Measurements from ENCODE around the gene SMYD3.

SMYD3 gene

GRCh38 chr1:246416261-246416660, 90.8 kb downstream of the SMYD3 start:
- no peak for DNase-seq (ENCODE audit: low spot score)

DNA sequence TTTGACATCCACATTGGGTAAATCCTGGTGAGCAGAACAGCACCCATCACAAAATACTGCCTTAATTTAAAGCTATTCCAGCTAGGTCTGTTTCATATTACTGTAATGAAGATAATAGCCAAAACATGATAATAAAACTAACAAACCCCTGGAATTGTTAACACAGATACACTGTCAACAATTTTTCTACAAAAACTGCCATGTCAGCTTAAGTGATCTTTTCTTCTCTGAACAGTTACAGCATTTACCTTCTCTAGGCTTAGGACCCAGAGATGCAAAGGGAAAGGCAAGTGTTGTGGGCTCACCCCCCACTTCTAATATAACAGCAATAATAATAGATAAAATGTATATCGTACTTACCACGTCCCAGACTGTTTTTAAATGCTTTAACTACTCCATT, 92.1 kb downstream of the SMYD3 start:
- no peak for DNase-seq (ENCODE audit: low spot score)

- DNase-seq (ENCODE audit: low spot score) = no peak
These were observed 93.6 kb downstream of the SMYD3 start for GRCh38 chr1:246413430-246413829.

GRCh38 chr1:246404078-246404477, 103.0 kb downstream of the SMYD3 start:
- no peak for DNase-seq (ENCODE audit: low spot score)

DNA sequence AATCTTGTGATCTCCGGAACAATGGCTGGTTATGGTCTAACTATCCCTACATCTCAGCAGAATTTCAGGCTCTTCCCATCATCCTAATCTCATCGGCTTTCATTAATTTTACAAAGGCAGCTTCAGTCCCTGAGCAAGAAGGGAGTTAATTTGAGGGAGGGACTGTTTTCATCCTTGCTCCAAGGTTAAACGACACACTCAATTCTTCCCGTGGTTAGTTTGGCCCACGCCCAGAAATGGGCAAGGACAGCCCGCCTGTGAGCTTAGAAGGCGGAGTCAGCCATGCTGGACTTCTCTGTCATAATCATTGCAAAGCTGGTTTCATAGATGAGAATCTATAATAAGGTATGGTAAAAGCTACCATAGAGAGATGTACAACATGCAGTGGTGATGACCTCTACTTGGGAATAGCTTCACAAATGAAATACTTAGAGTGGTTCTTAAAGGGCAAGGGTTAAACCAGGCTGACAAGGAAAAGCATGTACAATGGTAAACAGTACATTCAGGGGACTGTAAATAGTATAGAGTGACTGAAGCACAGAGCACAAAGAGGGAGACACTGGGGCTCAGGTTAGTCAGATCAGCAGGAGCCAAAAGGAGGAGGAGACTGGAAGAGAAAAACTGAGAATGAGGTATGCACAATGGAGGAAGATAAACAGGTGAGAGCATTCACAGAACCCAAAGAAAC, 108.8 kb downstream of the SMYD3 start:
- no peak for DNase-seq (ENCODE audit: low spot score)

GRCh38 chr1:246397046-246397445, 110.0 kb downstream of the SMYD3 start:
- no peak for DNase-seq (ENCODE audit: low spot score)

GRCh38 chr1:246396322-246396721, 110.8 kb downstream of the SMYD3 start:
- DNase-seq (ENCODE audit: low spot score) = no peak

DNA sequence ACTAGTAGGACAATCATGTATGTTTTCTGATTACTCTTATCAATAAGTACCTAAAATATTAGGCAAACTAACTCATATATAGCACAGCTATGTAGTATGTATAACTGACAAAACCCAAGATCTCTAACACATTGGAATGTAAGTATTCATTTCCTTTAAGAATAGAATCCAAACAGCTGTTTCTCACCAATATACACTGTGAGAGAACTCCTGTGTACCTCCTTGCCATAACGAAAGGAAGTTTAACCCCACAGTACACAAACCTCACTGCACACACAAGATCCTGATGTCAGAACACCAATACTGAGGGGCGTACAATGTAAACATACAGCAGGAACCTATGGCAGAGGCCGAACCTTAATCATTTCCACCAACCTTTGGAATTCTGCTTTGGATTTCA, 113.0 kb downstream of the SMYD3 start:
- no peak for DNase-seq (ENCODE audit: low spot score)

- no peak for DNase-seq (ENCODE audit: low spot score)
These were observed 116.2 kb downstream of the SMYD3 start for GRCh38 chr1:246390855-246391254.

DNA sequence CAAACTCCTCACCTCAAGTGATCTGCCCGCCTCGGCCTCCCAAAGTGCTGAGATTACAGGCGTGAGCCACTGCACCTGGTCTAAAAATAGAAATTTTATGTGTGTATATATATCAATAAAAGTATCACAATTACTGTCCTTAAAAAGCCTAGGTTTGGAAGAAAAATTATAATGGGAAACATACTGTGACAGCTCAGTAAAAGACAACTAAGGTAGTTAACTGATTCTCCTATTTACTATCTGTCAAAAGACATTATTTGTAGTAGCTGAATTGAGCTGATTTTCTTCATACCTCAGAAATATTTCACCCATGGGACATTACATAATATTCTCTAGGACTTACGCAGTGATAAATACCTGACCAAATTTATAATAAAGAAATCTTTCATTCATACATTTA, 122.5 kb downstream of the SMYD3 start:
- no peak for DNase-seq (ENCODE audit: low spot score)

DNA sequence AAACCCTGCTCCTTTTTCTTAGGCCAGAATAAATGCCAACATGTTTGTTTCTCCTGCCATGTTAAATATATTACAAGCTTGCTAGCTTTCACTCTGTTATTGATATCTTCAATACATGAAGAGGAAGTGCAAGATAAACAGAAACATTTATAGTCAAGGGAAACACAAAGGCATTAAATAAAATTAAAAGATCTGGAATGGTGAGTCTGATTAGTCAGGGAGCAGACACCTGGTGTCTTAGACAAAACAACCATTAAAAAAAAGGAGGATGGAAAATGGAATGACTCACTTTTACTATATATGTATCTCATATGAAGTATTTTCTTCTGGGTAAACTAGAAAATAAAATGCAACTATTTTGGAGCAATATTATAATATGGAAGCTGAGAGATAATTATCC, 123.3 kb downstream of the SMYD3 start:
- no peak for DNase-seq (ENCODE audit: low spot score)

- no peak for DNase-seq (ENCODE audit: low spot score)
These were observed 123.9 kb downstream of the SMYD3 start for GRCh38 chr1:246383239-246383589.

DNA sequence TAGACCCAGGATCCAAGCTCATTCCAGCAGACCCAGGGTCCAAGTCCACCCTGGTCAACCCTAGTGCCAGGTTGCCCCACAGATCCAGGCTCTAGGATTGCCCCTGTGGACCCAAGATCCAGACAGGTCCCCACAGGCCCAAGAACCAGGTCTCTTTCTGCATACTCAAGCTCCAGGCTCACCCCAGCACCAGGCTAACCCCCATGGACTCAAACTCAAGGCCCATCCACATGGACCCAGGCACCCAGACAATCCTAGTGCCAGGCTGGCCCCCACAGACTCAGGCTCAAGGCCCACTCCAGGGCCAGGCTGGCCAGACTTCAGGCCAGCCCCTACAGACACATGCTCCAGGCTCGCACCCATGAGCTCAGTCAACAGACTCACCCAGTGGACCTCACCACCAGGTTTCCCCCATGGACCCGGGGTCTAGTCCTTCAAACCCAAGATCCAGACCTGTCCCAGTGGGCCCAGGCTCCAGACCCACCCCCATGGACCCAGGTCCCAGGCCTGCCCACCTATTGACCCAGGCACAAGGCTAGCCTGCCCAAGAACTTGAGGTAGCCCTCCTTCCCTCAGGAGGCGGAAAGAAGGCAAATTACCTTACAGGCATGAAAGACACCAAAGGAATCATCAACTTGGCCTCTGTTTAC, 124.4 kb downstream of the SMYD3 start:
- DNase-seq (ENCODE audit: low spot score) = no peak

DNA sequence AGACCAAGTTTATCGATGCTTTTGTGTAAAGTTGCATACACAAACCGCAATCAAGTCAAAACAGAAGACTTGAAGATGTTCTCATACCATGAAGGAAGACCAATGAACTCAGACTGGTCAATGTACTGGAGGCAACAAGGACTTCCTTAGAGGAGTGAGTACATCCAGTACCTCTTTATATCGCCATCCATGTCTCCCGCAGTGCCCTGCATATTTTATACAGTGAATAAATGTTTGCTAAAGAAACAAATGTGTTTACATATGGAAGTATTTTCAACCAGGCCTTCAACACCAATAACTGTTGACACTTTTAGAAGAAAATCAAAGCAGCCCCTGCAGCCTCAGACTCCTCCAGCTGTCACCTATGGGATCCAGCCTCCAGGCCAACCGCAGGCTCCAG, 125.6 kb downstream of the SMYD3 start:
- DNase-seq (ENCODE audit: low spot score) = no peak

DNA sequence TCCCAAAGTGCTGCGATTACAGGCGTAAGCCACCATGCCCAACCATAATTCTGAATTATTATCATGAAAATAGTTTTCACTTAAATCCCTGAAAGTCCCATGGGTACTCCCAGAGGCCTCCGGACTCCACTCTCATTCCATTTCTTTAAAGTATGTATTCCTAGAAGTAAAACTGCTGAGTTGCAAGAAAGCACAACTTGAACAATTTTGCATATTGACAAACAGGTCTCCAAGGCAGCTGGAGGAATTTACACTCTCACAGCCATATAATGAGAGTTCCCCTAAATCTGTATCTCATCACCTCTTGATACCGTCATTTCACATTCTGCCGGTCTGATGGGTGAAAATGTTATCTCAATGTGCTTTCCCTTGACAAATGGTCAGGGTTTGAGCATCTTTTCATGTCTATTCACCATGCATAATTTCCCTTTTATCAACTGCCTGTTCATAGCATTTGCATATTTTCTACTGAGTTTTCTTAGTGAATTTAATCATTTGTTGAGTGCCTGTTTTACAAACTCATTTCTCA, 129.4 kb downstream of the SMYD3 start:
- DNase-seq (ENCODE audit: low spot score) = no peak

- no peak for DNase-seq (ENCODE audit: low spot score)
These were observed 133.1 kb downstream of the SMYD3 start for GRCh38 chr1:246373828-246374569.

- no peak for DNase-seq (ENCODE audit: low spot score)
These were observed 134.5 kb downstream of the SMYD3 start for GRCh38 chr1:246372559-246372958.

GRCh38 chr1:246367041-246367440, 140.0 kb downstream of the SMYD3 start:
- DNase-seq (ENCODE audit: low spot score) = no peak

GRCh38 chr1:246365708-246366107, 141.4 kb downstream of the SMYD3 start:
- DNase-seq (ENCODE audit: low spot score) = no peak

- no peak for DNase-seq (ENCODE audit: low spot score)
These were observed 142.6 kb downstream of the SMYD3 start for GRCh38 chr1:246364415-246364941.

DNA sequence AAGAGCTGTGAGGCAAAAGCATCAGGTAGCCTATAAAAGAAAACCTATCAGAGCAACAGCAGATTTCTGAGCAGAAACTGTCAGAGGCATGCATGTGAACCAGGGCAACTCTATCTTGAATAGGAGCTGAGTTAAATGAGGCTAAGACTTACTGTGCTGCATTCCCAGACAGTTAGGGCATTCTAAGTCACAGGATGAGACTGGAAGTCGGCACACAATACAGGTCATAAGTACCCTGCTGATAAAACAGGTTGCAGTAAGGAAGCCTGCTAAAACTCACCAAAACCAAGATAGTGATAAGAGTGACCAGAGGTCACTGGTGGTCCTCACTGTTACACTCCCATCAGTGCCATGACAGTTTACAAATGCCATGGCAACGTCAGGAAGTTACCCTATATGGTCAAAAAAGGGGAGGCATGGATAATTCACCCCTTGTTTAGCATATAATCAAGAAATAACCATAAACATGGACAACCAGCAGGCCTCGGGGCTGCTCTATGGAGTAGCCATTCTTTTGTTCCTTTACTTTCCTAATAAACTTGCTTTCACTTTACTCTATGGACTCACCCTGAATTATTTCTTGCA, 150.0 kb downstream of the SMYD3 start:
- peak; percentile 15 for DNase-seq (ENCODE audit: low spot score)

- peak; percentile 11 for DNase-seq (ENCODE audit: low spot score)
These were observed 151.5 kb downstream of the SMYD3 start for GRCh38 chr1:246355411-246356230.

All from iPS-NIHi11 (cell line).